ENCODE measurements around the gene BRIP1.
A peak's percentile ranks its signal among the peaks of the same experiment; 100 is the strongest.
"Not testable (repeated sequence)": the region's sequence is repeated elsewhere in the genome, so short reads cannot be mapped to it uniquely, and the experiment has no call there.

The BRIP1 gene

DNA sequence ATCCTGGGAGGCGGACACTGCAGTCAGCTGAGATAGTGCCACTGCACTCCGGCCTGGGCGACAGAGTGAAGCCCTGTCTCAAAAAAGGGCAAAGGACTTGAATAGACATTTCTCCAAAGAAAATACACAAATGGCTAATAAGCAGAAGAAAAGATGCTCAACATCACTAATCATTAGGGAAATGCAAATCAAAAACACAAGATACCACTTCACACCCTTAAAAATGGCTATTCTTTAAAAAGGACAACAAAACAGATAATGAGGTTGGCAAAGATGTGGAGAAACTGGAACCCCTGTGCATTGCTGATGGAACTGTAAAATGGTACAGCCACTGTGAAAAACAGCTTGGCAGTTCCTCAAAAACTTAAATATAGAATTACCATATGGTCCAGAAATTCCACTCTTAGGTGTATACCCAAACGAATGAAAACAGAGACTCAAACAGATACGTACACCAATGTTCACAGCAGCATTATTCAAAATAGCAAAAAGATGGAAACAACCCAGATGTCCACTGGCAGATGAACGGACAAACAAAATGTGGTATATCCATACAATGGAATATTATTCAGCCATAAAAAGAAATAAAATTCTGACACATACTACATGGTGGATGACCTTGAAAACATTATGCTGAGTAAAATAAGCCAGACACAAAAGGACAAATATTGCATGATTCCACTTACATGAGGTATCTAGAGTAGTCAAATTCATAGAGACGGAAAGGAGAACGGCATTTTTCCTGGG lies 35.5 kb downstream of the BRIP1 start:
- DNase-seq (ENCODE audit: low spot score) = no peak

GRCh38 chr17:61826866-61827265 lies 36.5 kb downstream of the BRIP1 start:
- not testable (repeated sequence) for DNase-seq (ENCODE audit: low spot score)

GRCh38 chr17:61826198-61826597 lies 37.1 kb downstream of the BRIP1 start:
- not testable (repeated sequence) for DNase-seq (ENCODE audit: low spot score)

GRCh38 chr17:61825448-61826137 lies 37.7 kb downstream of the BRIP1 start:
- no peak for DNase-seq (ENCODE audit: low spot score)

DNA sequence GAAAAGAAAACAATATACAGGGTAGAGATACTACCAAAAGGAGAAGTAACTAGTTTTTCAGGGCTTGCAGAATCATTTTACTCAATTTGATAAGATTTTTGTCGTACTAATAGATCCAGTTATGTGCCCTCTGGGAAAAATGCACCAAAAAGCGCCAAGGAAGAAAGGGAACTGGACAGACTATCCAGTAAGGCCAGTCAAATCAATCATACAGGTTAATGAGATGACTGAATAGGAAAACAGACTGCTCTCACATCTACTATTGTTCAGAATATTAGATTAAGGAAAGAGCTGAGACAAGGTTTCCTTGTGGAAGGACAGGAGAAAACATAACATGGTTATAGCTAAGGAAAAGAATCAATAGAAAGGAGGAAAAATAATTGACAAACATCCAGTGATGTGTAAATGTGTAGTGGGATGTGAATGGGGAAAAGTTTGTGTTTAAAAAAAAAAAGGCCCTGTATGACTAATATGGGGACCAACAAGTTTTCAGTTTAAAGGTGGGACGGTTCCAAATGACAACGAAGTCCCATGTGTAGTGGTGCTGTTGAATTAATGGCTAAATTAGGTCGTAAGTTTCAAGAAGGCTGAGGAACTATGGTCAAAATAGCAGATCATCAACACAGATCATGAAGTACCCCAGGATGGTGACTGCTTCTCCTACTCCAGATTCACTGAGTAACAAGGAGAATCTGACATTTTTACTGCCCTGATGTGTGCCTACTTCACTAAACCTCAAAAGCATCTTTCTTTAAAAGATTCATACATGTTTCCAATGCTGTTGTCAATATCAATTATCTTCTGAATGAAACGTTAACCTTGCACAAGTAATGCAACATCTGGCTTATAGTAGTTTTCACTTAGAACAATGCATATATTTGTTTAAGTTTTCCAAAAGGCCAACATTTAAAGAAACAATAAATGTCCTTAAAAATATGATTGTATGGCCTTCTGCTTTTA lies 40.7 kb downstream of the BRIP1 start:
- DNase-seq (ENCODE audit: low spot score) = no peak

GRCh38 chr17:61821655-61822054 lies 41.7 kb downstream of the BRIP1 start:
- DNase-seq (ENCODE audit: low spot score) = no peak

DNA sequence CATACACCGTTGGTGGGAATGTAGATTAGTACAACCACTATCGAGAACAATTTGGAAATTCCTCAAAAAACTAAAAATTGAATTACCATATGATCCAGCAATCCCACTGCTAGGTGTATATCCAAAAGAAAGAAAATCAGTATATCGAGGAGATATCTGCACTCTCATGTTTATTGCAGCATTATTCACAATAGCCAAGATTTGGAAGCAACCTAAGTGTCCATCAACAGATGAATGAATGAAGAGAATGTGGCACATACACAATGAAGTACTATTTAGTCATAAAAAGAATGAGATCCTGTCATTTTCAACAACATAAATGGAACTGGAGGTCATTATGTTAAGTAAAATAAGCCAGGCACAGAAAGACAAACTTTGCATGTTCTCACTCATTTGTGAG lies 44.1 kb downstream of the BRIP1 start:
- DNase-seq (ENCODE audit: low spot score) = not testable (repeated sequence)

GRCh38 chr17:61818225-61818624 lies 45.1 kb downstream of the BRIP1 start:
- DNase-seq (ENCODE audit: low spot score) = no peak

DNA sequence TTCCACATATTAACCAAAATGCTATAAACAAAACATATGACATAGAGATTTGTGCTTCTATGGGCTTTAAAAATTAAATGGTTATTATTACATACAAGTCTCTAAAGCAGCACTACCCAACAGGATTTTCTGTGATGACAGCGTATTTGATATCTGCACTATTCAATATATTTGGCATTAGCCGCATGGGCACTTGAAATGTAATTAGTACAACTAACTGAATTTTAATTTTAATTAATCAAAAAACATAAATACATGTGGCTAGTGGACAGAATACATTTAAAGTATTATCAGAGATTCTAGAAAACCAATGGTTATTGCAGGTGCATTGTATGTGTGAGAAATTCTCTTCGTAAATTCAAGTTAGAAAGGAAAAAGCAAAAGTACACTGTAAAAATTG lies 45.9 kb downstream of the BRIP1 start:
- no peak for DNase-seq (ENCODE audit: low spot score)

DNA sequence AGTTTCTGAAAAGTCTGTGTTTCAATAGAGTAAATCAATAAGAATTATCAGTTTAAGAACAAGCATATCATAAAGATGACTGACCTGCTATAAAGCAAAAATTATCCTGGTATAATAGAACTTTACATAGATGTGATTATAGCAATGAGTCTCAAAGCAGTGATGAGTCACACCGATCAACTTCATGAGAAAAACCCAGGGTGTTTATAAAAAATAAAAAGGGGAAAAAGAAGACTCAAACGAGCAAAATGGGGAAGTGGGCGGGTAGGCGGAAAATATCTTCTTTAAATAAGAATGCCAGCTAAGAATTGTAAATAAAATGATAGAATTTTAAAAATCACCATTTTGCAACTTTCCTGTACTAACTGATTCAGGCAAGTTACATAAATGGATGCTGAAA lies 46.8 kb downstream of the BRIP1 start:
- DNase-seq (ENCODE audit: low spot score) = no peak

GRCh38 chr17:61815863-61816503 lies 47.3 kb downstream of the BRIP1 start:
- no peak for DNase-seq (ENCODE audit: low spot score)

GRCh38 chr17:61814485-61814884 lies 48.8 kb downstream of the BRIP1 start:
- DNase-seq (ENCODE audit: low spot score) = no peak

DNA sequence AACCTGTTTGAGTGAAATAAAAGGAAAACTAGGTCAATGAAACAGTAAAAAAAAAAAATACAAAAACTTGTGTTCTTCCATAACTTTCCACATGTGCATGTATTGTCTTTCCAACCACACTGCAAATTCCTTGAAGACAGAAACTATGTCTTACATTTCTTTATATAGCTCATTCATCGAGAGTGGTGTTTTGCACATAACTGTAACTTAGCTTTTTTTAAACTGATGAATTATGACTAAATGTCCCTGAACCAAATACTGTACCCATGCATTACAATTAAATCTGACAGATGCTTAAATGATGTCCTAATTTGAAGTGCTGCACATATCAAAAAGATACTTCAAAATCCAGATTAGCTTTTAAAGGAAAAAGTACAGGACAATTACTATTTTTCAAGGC lies 50.1 kb downstream of the BRIP1 start:
- DNase-seq (ENCODE audit: low spot score) = no peak

DNA sequence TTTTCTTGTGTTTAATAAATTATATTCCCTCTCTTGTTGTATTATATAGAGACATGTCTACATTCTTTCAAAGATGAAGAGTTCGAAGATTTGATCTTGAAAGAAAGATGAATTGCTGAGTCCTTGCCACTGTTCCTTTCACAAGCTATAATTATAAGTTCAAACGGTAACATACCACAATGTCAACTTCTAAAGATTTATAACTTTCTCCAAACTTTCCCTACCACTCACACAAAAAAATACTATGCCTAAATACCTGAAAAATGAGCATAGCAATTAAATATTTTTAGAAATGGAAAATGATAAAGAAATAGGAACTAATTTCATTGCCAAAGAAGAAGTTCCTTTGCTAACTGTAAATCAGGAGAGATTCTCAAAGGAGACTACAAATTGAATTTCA lies 50.6 kb downstream of the BRIP1 start:
- DNase-seq (ENCODE audit: low spot score) = no peak

GRCh38 chr17:61809816-61810392 lies 53.4 kb downstream of the BRIP1 start:
- DNase-seq (ENCODE audit: low spot score) = no peak

DNA sequence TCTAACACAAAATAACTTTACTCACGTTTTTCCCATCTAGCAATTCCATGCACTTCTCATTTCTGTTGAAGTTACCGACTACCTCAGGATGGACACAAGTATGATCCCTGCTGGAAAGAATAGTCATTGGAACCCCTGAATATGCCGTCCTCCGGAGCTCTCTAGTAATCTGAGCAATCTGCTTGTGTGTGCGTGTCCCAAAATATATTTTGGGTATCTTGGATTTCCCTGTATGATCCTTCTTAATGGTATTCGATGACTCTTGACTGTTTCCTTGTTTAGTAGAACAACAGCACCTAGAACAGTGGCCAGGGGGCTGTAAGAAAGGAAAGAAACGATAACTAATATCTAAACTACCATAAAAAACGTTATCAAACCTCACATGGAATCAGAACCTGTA lies 54.9 kb downstream of the BRIP1 start:
- DNase-seq (ENCODE audit: low spot score) = no peak

- DNase-seq (ENCODE audit: low spot score) = no peak
These were observed 56.4 kb downstream of the BRIP1 start for GRCh38 chr17:61806936-61807335.

GRCh38 chr17:61806081-61806828 lies 57.1 kb downstream of the BRIP1 start:
- DNase-seq (ENCODE audit: low spot score) = no peak

DNA sequence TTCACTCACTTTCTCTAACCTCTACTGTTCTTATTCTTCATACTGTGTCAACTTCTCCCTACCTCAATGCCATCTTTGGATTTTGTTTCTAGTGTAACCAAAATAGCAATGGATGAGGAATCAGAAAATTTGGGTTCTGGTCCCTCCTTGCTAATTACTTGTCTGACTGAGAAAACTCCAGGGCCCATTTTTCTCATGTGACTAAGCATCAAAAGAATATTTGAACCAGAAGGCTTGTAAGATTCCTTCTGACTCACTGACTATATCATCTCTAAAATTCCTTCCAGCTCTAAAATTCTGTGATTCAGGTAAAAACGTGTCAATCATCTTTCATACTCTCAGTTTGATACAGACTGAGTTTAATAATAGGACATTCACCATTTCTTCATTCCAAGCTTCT lies 57.9 kb downstream of the BRIP1 start:
- DNase-seq (ENCODE audit: low spot score) = peak; percentile 46

- no peak for DNase-seq (ENCODE audit: low spot score)
These were observed 59.5 kb downstream of the BRIP1 start for GRCh38 chr17:61803796-61804195.

DNA sequence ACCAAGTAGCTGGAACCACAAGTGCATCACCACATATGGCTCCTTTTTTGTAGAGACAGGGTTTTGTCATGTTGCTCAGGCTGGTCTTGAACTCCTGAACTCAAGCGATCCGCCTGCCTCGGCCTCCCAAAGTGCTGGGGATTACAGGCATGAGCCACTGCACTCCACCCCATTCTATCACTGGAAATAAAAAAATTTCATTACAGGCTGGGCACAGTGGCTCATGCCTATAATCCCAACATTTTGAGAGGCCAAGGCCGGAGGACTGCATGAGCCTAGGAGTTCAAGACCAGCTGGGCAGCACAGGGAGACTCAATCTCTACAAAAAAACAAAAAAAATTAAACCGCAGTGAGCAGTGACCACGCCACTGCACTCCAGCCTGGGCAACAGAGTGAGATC lies 60.1 kb downstream of the BRIP1 start:
- no peak for DNase-seq (ENCODE audit: low spot score)
